Measurements from ENCODE around the gene PKM.

PKM gene

DNA sequence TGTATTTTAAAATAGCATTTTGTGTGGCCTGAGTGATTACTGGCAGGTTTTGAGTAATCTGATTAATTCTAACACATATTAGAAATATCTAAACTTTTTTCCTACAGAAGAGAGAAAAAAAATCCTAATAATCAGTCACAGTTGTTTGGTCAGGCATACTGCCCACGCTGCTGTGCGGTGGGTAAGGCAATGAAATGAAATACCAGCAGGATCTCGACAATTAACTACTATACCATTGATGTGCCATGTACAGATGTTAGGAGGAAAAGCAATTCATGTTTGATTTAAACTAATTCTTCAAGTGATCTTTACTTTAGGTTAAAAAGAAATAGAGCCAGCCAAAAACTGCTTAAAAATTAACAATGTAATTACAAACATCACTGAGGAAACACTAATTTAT is 38.6 kb downstream of the PKM start:
- Histone ChIP-seq H3K9ac (ENCODE audit: low read length) (no peak overlapping the region), H3K36me3 (ENCODE audit: control insufficient read depth, insufficient read depth, low read length) (no peaks in the 10 kb centered on the region), H3K4me1 (ENCODE audit: control insufficient read depth, insufficient read depth, low read length) (peaks cover 11% of the 10 kb centered on the region; the same call in 1 of the 2 replicates), H3K27ac (ENCODE audit: low read depth, low read length) (no peak overlapping the region), H3K27me3 (ENCODE audit: control insufficient read depth, insufficient read depth, low read length) (peaks cover 18% of the 10 kb centered on the region), H3K4me3 (ENCODE audit: low read depth, low read length) (no peak overlapping the region), H3K9me3 (ENCODE audit: control insufficient read depth, insufficient read depth, low read depth, low read length) (no peaks in the 10 kb centered on the region)

DNA sequence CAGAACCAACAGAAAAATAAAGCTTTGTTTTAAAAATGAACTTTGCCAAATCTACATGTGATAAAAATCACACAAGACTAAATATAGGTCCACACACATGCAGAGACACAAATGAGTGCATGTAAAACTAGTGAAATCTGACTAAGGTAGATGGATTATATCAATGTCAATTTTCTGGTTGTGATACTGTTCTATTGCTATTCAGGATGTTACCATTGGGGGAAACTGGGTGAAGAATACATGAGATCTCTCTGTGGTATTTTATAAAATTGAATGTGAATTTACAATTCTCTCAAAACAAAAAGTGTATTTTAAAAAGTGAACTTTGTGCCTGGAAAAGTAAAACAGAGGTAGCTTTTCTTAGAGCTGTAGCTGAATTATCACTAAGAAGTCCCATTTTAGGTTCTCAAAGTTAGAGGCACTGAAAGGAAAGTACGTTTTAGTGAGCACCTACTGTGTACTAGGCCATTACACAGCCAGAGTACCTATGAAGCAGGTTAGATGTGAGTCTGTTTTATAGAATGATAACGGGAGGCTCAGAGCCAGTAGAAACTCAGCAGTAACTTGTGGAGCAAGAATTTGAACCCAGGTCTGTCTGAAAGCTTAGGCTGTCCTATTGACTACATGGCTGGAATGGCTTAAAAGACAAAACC is 41.6 kb downstream of the PKM start:
- no peaks in the 10 kb centered on the region for H3K9me3 ChIP-seq (ENCODE audit: control insufficient read depth, insufficient read depth, low read depth, low read length)
- no peaks in the 10 kb centered on the region for H3K36me3 ChIP-seq (ENCODE audit: control insufficient read depth, insufficient read depth, low read length)
- peaks cover 6% of the 10 kb centered on the region for H3K27me3 ChIP-seq (ENCODE audit: control insufficient read depth, insufficient read depth, low read length)
- H3K4me1 ChIP-seq (ENCODE audit: control insufficient read depth, insufficient read depth, low read length) = peaks cover 9% of the 10 kb centered on the region; the same call in 1 of the 2 replicates
- H3K4me3 ChIP-seq (ENCODE audit: low read depth, low read length) = no peak overlapping the region
- H3K27ac ChIP-seq (ENCODE audit: low read depth, low read length) = no peak overlapping the region
- no peak overlapping the region for H3K9ac ChIP-seq (ENCODE audit: low read length)

DNA sequence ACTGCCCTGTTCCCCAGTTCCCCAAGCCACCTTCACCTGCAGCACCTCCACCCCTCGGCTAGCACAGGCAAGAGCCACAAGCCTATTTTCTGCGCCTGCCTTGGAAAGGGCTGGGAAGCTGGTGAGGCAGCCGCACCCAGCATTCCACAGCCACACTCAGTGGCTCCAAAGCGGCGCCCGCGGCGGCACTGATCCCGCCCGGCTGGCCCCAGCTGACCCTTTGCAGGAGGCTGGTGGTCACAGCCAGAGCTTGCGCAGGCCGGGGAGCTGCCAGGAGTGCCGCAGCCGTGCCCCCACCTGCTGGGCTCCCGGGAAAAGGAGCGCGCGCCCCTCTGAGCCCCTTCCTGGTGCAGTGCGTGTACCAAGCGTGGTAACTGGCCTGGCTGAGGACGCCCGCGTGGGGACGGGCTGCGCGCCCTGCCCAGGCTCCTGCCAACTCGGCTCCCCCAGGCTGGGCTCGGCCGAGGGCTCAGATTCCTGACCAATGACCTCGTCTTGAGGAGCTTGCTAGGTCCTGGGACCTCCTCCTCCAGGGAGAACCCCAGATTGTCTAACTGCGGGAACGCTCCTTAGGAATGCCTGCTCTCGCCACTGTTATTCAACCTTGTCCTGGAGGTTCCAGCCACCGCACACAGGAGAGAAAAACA is 46.7 kb downstream of the PKM start:
- no peak overlapping the region for H3K27ac ChIP-seq (ENCODE audit: low read depth, low read length)
- peaks cover 16% of the 10 kb centered on the region for H3K27me3 ChIP-seq (ENCODE audit: control insufficient read depth, insufficient read depth, low read length)
- peak overlapping the region; percentile 69 for H3K4me3 ChIP-seq (ENCODE audit: low read depth, low read length)
- H3K9ac ChIP-seq (ENCODE audit: low read length) = peak overlapping the region; percentile 56
- no peaks in the 10 kb centered on the region for H3K36me3 ChIP-seq (ENCODE audit: control insufficient read depth, insufficient read depth, low read length)
- H3K4me1 ChIP-seq (ENCODE audit: control insufficient read depth, insufficient read depth, low read length) = peaks cover 11% of the 10 kb centered on the region
- no peaks in the 10 kb centered on the region for H3K9me3 ChIP-seq (ENCODE audit: control insufficient read depth, insufficient read depth, low read depth, low read length)

DNA sequence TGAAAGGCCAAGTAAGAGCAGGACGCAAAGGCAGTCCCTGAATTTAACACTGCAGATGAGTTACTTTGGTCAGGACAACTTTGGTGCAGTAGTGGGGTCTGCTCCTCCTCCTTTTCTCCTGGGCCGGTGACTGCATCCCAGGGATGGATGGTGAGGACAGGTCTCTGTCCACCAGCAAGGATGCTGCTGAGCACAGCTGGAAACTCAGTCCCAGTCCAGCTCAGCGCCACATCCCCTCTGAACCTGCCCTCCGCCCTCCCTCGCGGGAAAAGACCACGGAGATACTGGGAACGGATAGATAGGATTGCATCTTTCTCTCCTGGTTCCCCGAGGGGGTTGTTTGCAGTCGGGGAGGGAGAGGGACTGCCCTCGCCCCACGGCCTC is 47.2 kb downstream of the PKM start:
- Histone ChIP-seq H3K27me3 (ENCODE audit: control insufficient read depth, insufficient read depth, low read length) (peaks cover 16% of the 10 kb centered on the region), H3K4me1 (ENCODE audit: control insufficient read depth, insufficient read depth, low read length) (peaks cover 11% of the 10 kb centered on the region), H3K9me3 (ENCODE audit: control insufficient read depth, insufficient read depth, low read depth, low read length) (no peaks in the 10 kb centered on the region), H3K27ac (ENCODE audit: low read depth, low read length) (no peak overlapping the region), H3K36me3 (ENCODE audit: control insufficient read depth, insufficient read depth, low read length) (no peaks in the 10 kb centered on the region), H3K4me3 (ENCODE audit: low read depth, low read length) (peak overlapping the region; percentile 69), H3K9ac (ENCODE audit: low read length) (peak overlapping the region; percentile 56)

DNA sequence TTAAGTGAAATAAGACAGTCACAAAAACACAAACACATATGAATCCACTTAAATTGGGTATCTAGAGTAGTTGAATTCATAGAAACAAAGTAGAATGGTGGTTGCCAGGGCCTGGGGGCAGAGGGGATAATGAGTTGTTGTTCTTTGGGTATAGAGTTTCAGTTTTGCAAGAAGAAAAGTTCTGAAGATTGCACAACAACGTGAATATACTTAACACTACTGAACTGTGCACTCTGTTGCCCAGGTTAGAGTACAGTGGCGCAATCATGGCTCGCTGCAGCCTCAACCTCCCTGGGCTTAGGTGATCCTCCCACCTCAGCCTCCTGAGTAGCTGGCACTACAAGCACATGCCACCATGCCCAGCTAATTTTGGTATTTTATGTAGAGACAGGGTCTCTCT is 48.3 kb downstream of the PKM start:
- H3K27ac ChIP-seq (ENCODE audit: low read depth, low read length) = no peak overlapping the region
- H3K4me3 ChIP-seq (ENCODE audit: low read depth, low read length) = no peak overlapping the region
- peaks cover 11% of the 10 kb centered on the region for H3K4me1 ChIP-seq (ENCODE audit: control insufficient read depth, insufficient read depth, low read length)
- no peaks in the 10 kb centered on the region for H3K9me3 ChIP-seq (ENCODE audit: control insufficient read depth, insufficient read depth, low read depth, low read length)
- H3K27me3 ChIP-seq (ENCODE audit: control insufficient read depth, insufficient read depth, low read length) = peaks cover 16% of the 10 kb centered on the region
- no peak overlapping the region for H3K9ac ChIP-seq (ENCODE audit: low read length)
- no peaks in the 10 kb centered on the region for H3K36me3 ChIP-seq (ENCODE audit: control insufficient read depth, insufficient read depth, low read length)

DNA sequence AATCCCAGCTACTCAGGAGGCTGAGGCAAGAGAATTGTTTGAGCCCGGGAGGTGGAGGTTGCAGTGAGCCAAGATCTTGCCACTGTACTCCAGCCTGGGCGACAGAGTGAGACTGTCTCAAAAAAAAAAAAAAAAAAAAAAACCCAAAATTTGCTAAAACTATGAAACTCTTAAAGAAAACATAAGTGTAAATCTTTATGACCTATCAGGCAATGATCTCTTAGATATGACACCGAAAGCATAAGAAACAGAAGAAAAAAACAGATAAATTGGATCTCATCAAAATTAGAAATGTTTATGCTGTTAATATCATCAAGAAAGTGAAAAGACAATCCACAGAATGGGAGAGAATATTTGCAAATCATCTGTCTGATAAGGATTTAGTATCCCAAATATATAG is 48.7 kb downstream of the PKM start:
- no peak overlapping the region for H3K9ac ChIP-seq (ENCODE audit: low read length)
- H3K9me3 ChIP-seq (ENCODE audit: control insufficient read depth, insufficient read depth, low read depth, low read length) = no peaks in the 10 kb centered on the region
- peaks cover 11% of the 10 kb centered on the region for H3K4me1 ChIP-seq (ENCODE audit: control insufficient read depth, insufficient read depth, low read length)
- no peak overlapping the region for H3K4me3 ChIP-seq (ENCODE audit: low read depth, low read length)
- H3K27ac ChIP-seq (ENCODE audit: low read depth, low read length) = no peak overlapping the region
- H3K36me3 ChIP-seq (ENCODE audit: control insufficient read depth, insufficient read depth, low read length) = no peaks in the 10 kb centered on the region
- peaks cover 16% of the 10 kb centered on the region for H3K27me3 ChIP-seq (ENCODE audit: control insufficient read depth, insufficient read depth, low read length)

DNA sequence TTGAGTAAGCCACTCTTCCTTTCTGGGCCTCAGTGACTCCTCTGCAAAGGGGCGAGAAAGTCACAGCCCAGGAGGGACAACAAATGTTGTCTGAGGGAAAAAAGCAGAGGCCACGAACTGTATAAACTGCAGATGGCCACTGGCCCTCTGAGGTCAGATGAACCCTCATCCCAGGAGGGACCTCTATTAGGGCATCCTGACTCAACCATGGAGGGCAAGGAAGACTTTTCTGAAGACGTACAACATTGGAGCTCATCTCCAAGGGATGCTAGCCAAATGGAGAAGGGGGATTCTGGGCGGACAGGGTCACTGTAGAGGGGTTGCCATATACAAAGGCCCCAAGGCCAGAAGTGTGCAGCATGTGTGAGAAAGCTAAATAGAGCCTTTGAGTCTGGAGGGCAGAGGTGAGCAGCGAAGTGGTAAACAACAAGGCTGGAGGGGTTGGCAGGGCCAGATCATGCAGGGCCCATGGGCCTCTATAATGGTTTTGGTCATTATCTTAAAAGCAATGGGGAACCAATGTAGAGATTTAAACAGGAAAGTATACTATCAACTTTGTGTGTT is 50.1 kb downstream of the PKM start:
- Histone ChIP-seq H3K9ac (ENCODE audit: low read length) (no peak overlapping the region), H3K27me3 (ENCODE audit: control insufficient read depth, insufficient read depth, low read length) (peaks cover 16% of the 10 kb centered on the region), H3K4me1 (ENCODE audit: control insufficient read depth, insufficient read depth, low read length) (peaks cover 11% of the 10 kb centered on the region), H3K4me3 (ENCODE audit: low read depth, low read length) (no peak overlapping the region), H3K36me3 (ENCODE audit: control insufficient read depth, insufficient read depth, low read length) (no peaks in the 10 kb centered on the region), H3K9me3 (ENCODE audit: control insufficient read depth, insufficient read depth, low read depth, low read length) (no peaks in the 10 kb centered on the region), H3K27ac (ENCODE audit: low read depth, low read length) (no peak overlapping the region)

DNA sequence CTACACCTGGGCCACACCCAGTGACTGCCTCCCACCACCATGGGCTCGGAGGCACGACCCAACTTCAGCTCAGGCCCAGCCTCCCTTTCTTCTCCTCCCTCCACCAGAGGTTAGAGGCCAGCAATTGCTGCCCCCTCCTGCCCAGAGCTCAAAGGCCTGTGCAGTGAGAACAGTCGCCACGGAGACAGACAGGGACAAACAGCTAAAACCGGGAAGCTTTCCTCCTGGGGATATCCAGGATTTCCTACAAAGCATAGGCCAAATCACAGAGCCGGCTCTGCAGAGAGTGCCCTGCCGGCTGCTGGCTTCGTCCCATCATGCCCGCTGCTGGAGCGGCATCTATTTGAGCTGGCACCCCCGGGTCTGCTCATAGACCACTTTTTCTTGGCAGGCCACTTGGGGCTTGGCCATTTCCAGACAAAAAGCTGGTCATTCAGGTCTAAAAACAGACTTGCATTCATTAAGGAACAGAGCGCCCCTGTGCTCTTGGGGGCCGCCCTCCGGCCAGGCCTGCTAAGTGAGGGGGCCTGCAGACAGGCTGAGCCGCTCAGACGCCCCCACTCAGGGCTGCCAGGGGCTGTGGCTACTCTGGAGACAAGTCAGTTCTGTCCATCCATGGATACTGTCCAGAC is 50.9 kb downstream of the PKM start:
- Histone ChIP-seq H3K4me3 (ENCODE audit: low read depth, low read length) (no peak overlapping the region), H3K9ac (ENCODE audit: low read length) (no peak overlapping the region), H3K36me3 (ENCODE audit: control insufficient read depth, insufficient read depth, low read length) (no peaks in the 10 kb centered on the region), H3K4me1 (ENCODE audit: control insufficient read depth, insufficient read depth, low read length) (peaks cover 11% of the 10 kb centered on the region), H3K9me3 (ENCODE audit: control insufficient read depth, insufficient read depth, low read depth, low read length) (no peaks in the 10 kb centered on the region), H3K27ac (ENCODE audit: low read depth, low read length) (no peak overlapping the region), H3K27me3 (ENCODE audit: control insufficient read depth, insufficient read depth, low read length) (peaks cover 16% of the 10 kb centered on the region)

DNA sequence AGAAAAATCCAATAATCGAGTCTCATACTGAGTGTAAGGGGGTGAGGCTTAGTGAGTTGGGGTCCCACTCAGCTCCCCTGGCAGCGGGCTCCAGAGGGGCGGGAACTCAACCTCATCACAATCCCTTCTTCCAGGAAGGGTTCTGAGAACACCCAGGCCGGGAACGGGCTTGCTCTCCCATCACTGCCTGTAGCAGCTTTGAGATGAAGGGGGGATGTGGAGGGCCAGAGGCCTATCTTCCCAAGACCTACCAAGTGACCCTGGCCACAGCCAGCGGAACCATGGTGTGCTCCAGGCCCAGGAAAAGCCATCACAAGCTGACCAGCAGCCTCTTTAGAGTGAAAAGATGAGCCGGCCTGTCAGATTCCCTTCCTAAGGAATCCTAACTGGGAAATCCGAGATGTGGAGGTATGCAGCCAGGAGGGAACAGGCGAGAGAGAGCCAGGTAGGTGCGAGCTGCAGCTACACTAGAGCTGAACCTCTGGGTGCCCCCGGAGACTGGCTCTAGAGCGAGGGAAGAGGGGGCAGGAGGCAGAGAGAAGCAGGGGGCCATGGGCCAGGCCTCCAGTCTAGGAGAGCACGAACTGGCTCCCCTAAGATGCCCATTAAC is 51.9 kb downstream of the PKM start:
- Histone ChIP-seq H3K4me1 (ENCODE audit: control insufficient read depth, insufficient read depth, low read length) (peaks cover 5% of the 10 kb centered on the region), H3K4me3 (ENCODE audit: low read depth, low read length) (no peak overlapping the region), H3K9me3 (ENCODE audit: control insufficient read depth, insufficient read depth, low read depth, low read length) (no peaks in the 10 kb centered on the region), H3K36me3 (ENCODE audit: control insufficient read depth, insufficient read depth, low read length) (no peaks in the 10 kb centered on the region), H3K27me3 (ENCODE audit: control insufficient read depth, insufficient read depth, low read length) (peaks cover 7% of the 10 kb centered on the region), H3K9ac (ENCODE audit: low read length) (no peak overlapping the region), H3K27ac (ENCODE audit: low read depth, low read length) (no peak overlapping the region)

DNA sequence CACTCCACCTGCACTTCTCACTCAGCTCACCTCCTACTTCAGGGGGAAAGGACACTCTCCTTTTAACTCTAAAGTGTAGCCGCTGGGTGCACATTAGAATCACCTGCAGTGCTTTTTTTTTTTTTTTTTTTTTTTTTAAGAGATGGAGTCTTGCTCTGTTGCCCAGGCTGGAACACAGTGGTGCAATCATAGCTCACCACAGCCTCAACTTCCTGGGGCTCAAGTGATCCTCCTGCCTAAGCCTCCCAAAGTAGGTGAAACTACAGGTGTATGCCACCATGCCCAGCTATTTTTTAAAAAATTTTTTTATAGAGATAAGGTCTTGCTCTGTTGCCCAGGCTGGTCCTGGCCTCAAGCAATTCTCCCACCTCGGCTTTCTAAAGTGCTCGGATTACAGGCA is 54.2 kb downstream of the PKM start:
- H3K4me1 ChIP-seq (ENCODE audit: control insufficient read depth, insufficient read depth, low read length) = no peaks in the 10 kb centered on the region
- no peak overlapping the region for H3K9ac ChIP-seq (ENCODE audit: low read length)
- no peaks in the 10 kb centered on the region for H3K36me3 ChIP-seq (ENCODE audit: control insufficient read depth, insufficient read depth, low read length)
- H3K27me3 ChIP-seq (ENCODE audit: control insufficient read depth, insufficient read depth, low read length) = no peaks in the 10 kb centered on the region
- no peak overlapping the region for H3K4me3 ChIP-seq (ENCODE audit: low read depth, low read length)
- H3K9me3 ChIP-seq (ENCODE audit: control insufficient read depth, insufficient read depth, low read depth, low read length) = no peaks in the 10 kb centered on the region
- H3K27ac ChIP-seq (ENCODE audit: low read depth, low read length) = no peak overlapping the region

DNA sequence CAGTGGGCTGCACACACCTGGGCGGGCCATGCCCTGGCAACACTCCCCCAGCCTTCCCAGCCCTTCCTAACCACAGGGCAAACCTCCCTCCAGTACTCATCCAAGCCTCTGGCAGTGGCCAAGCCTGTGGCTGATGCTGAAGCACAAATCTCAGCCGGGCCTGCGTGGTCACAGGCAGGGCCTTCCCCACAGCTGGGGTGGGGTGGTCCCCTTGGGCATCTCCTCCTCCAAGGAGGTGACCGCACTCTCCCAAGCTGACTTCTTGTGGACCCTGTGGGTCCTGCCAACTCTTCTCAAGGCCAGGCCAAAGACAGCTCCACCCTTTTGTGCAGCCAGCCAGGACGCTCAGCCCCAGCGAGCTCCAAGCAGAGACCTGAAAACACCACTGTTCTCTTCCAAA is 54.8 kb downstream of the PKM start:
- Histone ChIP-seq H3K9ac (ENCODE audit: low read length) (no peak overlapping the region), H3K36me3 (ENCODE audit: control insufficient read depth, insufficient read depth, low read length) (no peaks in the 10 kb centered on the region), H3K27ac (ENCODE audit: low read depth, low read length) (no peak overlapping the region), H3K4me1 (ENCODE audit: control insufficient read depth, insufficient read depth, low read length) (no peaks in the 10 kb centered on the region), H3K27me3 (ENCODE audit: control insufficient read depth, insufficient read depth, low read length) (no peaks in the 10 kb centered on the region), H3K4me3 (ENCODE audit: low read depth, low read length) (no peak overlapping the region), H3K9me3 (ENCODE audit: control insufficient read depth, insufficient read depth, low read depth, low read length) (no peaks in the 10 kb centered on the region)

Measured in HUES6 (cell line).